ENCODE results near the gene CTAGE15.
"Not testable (repeated sequence)": the region's sequence is repeated elsewhere in the genome, so short reads cannot be mapped to it uniquely, and the experiment has no call there.

The CTAGE15 gene

GRCh38 chr7:143571501-143571900, at the start of gene CTAGE15:
Gene CTAGE15, plus strand, starts transcription at chr7:143571801. Its CDS starts 17 bp downstream, at chr7:143571818.
- not testable (repeated sequence) for H2AFZ ChIP-seq, H3K79me2 ChIP-seq, H3K27ac ChIP-seq

GRCh38 chr7:143522309-143522916, 49.2 kb upstream of the CTAGE15 start:
- not testable (repeated sequence) for H3K9me3 ChIP-seq (ENCODE audit: control insufficient read depth, low read length); H2AFZ ChIP-seq; H3K4me3 ChIP-seq (ENCODE audit: low read depth, low read length); H3K27me3 ChIP-seq (ENCODE audit: control insufficient read depth, insufficient read depth, low read length); H3K27ac ChIP-seq; H3K9ac ChIP-seq; H3K79me2 ChIP-seq; H3K4me2 ChIP-seq (ENCODE audit: low read length); H3K4me1 ChIP-seq; H3K36me3 ChIP-seq (ENCODE audit: control insufficient read depth, insufficient read depth, low read length)

More at GRCh38 chr7:143571501-143571900, at the start of gene CTAGE15:
- H3K4me1 ChIP-seq; H3K4me2 ChIP-seq (ENCODE audit: low read length); H3K9ac ChIP-seq; H3K27me3 ChIP-seq (ENCODE audit: control insufficient read depth, insufficient read depth, low read length); H3K9me3 ChIP-seq (ENCODE audit: control insufficient read depth, low read length); H3K36me3 ChIP-seq (ENCODE audit: control insufficient read depth, insufficient read depth, low read length); H3K4me3 ChIP-seq (ENCODE audit: low read depth, low read length): not testable (repeated sequence)

- H3K9me3 ChIP-seq (ENCODE audit: control insufficient read depth, low read length); H3K27ac ChIP-seq; H3K4me3 ChIP-seq (ENCODE audit: low read depth, low read length); H3K79me2 ChIP-seq; H3K4me2 ChIP-seq (ENCODE audit: low read length); H3K27me3 ChIP-seq (ENCODE audit: control insufficient read depth, insufficient read depth, low read length); H3K36me3 ChIP-seq (ENCODE audit: control insufficient read depth, insufficient read depth, low read length); H3K9ac ChIP-seq; H3K4me1 ChIP-seq; H2AFZ ChIP-seq: not testable (repeated sequence)
Measured at GRCh38 chr7:143531169-143531926, 40.3 kb upstream of the CTAGE15 start.

- H2AFZ ChIP-seq; H3K36me3 ChIP-seq (ENCODE audit: control insufficient read depth, insufficient read depth, low read length); H3K4me3 ChIP-seq (ENCODE audit: low read depth, low read length); H3K4me1 ChIP-seq; H3K27ac ChIP-seq; H3K9me3 ChIP-seq (ENCODE audit: control insufficient read depth, low read length); H3K9ac ChIP-seq; H3K27me3 ChIP-seq (ENCODE audit: control insufficient read depth, insufficient read depth, low read length); H3K4me2 ChIP-seq (ENCODE audit: low read length); H3K79me2 ChIP-seq: not testable (repeated sequence)
Measured at GRCh38 chr7:143531932-143532331, 39.7 kb upstream of the CTAGE15 start.

- H3K27ac ChIP-seq; H3K9me3 ChIP-seq (ENCODE audit: control insufficient read depth, low read length); H3K4me1 ChIP-seq; H3K4me2 ChIP-seq (ENCODE audit: low read length); H2AFZ ChIP-seq; H3K9ac ChIP-seq; H3K4me3 ChIP-seq (ENCODE audit: low read depth, low read length); H3K79me2 ChIP-seq; H3K27me3 ChIP-seq (ENCODE audit: control insufficient read depth, insufficient read depth, low read length); H3K36me3 ChIP-seq (ENCODE audit: control insufficient read depth, insufficient read depth, low read length): not testable (repeated sequence)
Measured at GRCh38 chr7:143533213-143533839, 38.3 kb upstream of the CTAGE15 start.

GRCh38 chr7:143536443-143536842, 35.2 kb upstream of the CTAGE15 start:
- H3K4me2 ChIP-seq (ENCODE audit: low read length); H3K4me3 ChIP-seq (ENCODE audit: low read depth, low read length); H3K79me2 ChIP-seq; H2AFZ ChIP-seq; H3K9me3 ChIP-seq (ENCODE audit: control insufficient read depth, low read length); H3K4me1 ChIP-seq; H3K9ac ChIP-seq; H3K27me3 ChIP-seq (ENCODE audit: control insufficient read depth, insufficient read depth, low read length); H3K27ac ChIP-seq; H3K36me3 ChIP-seq (ENCODE audit: control insufficient read depth, insufficient read depth, low read length): not testable (repeated sequence)

- H3K4me1 ChIP-seq; H3K36me3 ChIP-seq (ENCODE audit: control insufficient read depth, insufficient read depth, low read length); H3K27ac ChIP-seq; H3K9me3 ChIP-seq (ENCODE audit: control insufficient read depth, low read length); H3K27me3 ChIP-seq (ENCODE audit: control insufficient read depth, insufficient read depth, low read length); H3K4me3 ChIP-seq (ENCODE audit: low read depth, low read length); H3K4me2 ChIP-seq (ENCODE audit: low read length); H3K79me2 ChIP-seq; H2AFZ ChIP-seq; H3K9ac ChIP-seq: not testable (repeated sequence)
Measured at GRCh38 chr7:143543288-143544038, 28.1 kb upstream of the CTAGE15 start.

- not testable (repeated sequence) for H3K4me1 ChIP-seq; H3K27me3 ChIP-seq (ENCODE audit: control insufficient read depth, insufficient read depth, low read length); H3K4me3 ChIP-seq (ENCODE audit: low read depth, low read length); H2AFZ ChIP-seq; H3K27ac ChIP-seq; H3K4me2 ChIP-seq (ENCODE audit: low read length); H3K79me2 ChIP-seq; H3K36me3 ChIP-seq (ENCODE audit: control insufficient read depth, insufficient read depth, low read length); H3K9ac ChIP-seq; H3K9me3 ChIP-seq (ENCODE audit: control insufficient read depth, low read length)
Measured at GRCh38 chr7:143555968-143556367, 15.6 kb upstream of the CTAGE15 start.

Measured in parathyroid adenoma (tissue), 2 donors.